Lung (tissue), 12 donors: ENCODE measurements around the gene SH3PXD2A. TPM values are rescaled to one million over a fixed set of nuclear protein-coding genes. Genes with fewer than 3 reads are reported as not detected.

Experiments used
- ATAC-seq: fragments of 200-7000 bp; cut with Tn5 transposase; one replicate; pipeline ENCODE4 v1.9.1; 2020; ENCODE audit warnings: moderate number of reproducible peaks; ENCODE audit not compliant: insufficient read depth, low FRiP score
- DNase-seq, 3 donors: peaks; one replicate each; pipeline ENCODE4 v3.0.0-alpha.2; 2013 to 2017
- H3K27ac ChIP-seq, 2 donors: one replicate each; pipeline ENCODE4 v1.5.1; 2013; ENCODE audit warnings: mild to moderate bottlenecking in 2 of 2, moderate library complexity in 2 of 2, control low read depth in 1 of 2, inconsistent platforms in 1 of 2, low read depth in 1 of 2, low read length in 1 of 2
- H3K27me3 ChIP-seq, 3 donors: one replicate each; pipeline ENCODE4 v1.5.1; 2013; ENCODE audit warnings: low read length in 2 of 3; ENCODE audit not compliant: control insufficient read depth in 3 of 3, insufficient read depth in 3 of 3
- H3K36me3 ChIP-seq, 4 donors: one replicate each; pipeline ENCODE4 v1.5.1; 2013; ENCODE audit warnings: low read length in 4 of 4, mild to moderate bottlenecking in 1 of 4, moderate library complexity in 1 of 4; ENCODE audit not compliant: control insufficient read depth in 4 of 4, insufficient read depth in 4 of 4
- H3K4me1 ChIP-seq, 5 donors: one replicate each; pipeline ENCODE4 v1.5.1; 2013; ENCODE audit warnings: low read length in 5 of 5, mild to moderate bottlenecking in 2 of 5, moderate library complexity in 1 of 5; ENCODE audit not compliant: control insufficient read depth in 5 of 5, insufficient read depth in 5 of 5
- H3K4me3 ChIP-seq: one replicate; pipeline ENCODE4 v1.5.1; 2013; ENCODE audit warnings: mild to moderate bottlenecking, control low read depth, moderate library complexity
- H3K9ac ChIP-seq, 2 donors: one replicate each; pipeline ENCODE4 v1.5.1; 2013; ENCODE audit warnings: low read length in 2 of 2, control low read depth in 1 of 2; ENCODE audit not compliant: insufficient read depth in 1 of 2
- H3K9me3 ChIP-seq, 4 donors: one replicate each; pipeline ENCODE4 v1.5.1; 2013; ENCODE audit warnings: low read length in 3 of 4, mild to moderate bottlenecking in 1 of 4, moderate library complexity in 1 of 4; ENCODE audit not compliant: control insufficient read depth in 4 of 4, insufficient read depth in 3 of 4
- CTCF ChIP-seq: IDR thresholded peaks from 2 replicates; pipeline ENCODE4 v1.5.1; 2012; ENCODE audit warnings: mild to moderate bottlenecking; ENCODE audit errors: control extremely low read depth, extremely low read depth
- WGBS, 2 donors: extraction: QIAGEN DNeasy Blood & Tissue Kit; methylation state at CpG; one replicate each; pipeline ENCODE4 v1.1.7; 2013; 5-methylcytosine and 5-hydroxymethylcytosine counted together
- polyA plus RNA-seq, 2 donors: library from polyadenylated mRNA; stranded (reverse); fragments of 200-250 nt; gene quantifications; one replicate each; pipeline ENCODE4 v1.2.1, GENCODE V29; 2013
- total RNA-seq, 2 donors: library from RNA; depleted of rRNA in 1 of 2; stranded (reverse); fragments of >200 nt in 1 of 2; gene quantifications; one replicate each; pipeline ENCODE4 v1.2.1, GENCODE V29; 2014 to 2021
- donor health status: control.
- donor health status: control.
- donor health status: Bipolar disorder and iron deficiency.
- donor health status: healthy.
- donor health status: DM: yes; HTN: yes; CAD: no.

Gene SH3PXD2A
- total and polyA plus RNA-seq, 4 donors = 9.9 to 53.2 (median 29.2) TPM

GRCh38 chr10:103581499-103581898 lies 273.9 kb downstream of the SH3PXD2A start:
- ATAC-seq (no peak), DNase-seq (no peak)
- H3K27ac ChIP-seq = no peak overlapping the region
- no peak overlapping the region for H3K4me3 ChIP-seq
- peaks cover 0 to 8% (median 3%) of the 10 kb centered on the region in 3 donors for H3K27me3 ChIP-seq
- peaks cover 0 to 12% (median 4%) of the 10 kb centered on the region in 5 donors for H3K4me1 ChIP-seq
- H3K9me3 ChIP-seq = peaks cover 0 to 3% (median 0%) of the 10 kb centered on the region in 4 donors
- H3K9ac ChIP-seq = no peak overlapping the region
- no peaks in the 10 kb centered on the region for H3K36me3 ChIP-seq
- TF ChIP-seq CTCF = no peak

GRCh38 chr10:103580430-103580829 lies 274.9 kb downstream of the SH3PXD2A start:
- Histone ChIP-seq H3K4me1 (peaks cover 0 to 12% (median 4%) of the 10 kb centered on the region in 5 donors), H3K27me3 (peaks cover 0 to 8% (median 3%) of the 10 kb centered on the region in 3 donors), H3K9me3 (peaks cover 0 to 3% (median 0%) of the 10 kb centered on the region in 4 donors), H3K9ac (no peak overlapping the region), H3K27ac (no peak overlapping the region), H3K36me3 (no peaks in the 10 kb centered on the region), H3K4me3 (no peak overlapping the region)
- no peak for TF ChIP-seq CTCF
- DNase-seq (peak in 1 of 3 donors; percentile 41), ATAC-seq (no peak)
- WGBS, 2 donors = 69 to 86% methylated on average over 7 of the region's 7 CpGs

- no peak overlapping the region for H3K9ac ChIP-seq
- DNase-seq = no peak
- H3K4me1 ChIP-seq = peaks cover 0 to 12% (median 4%) of the 10 kb centered on the region in 5 donors
- no peak for ATAC-seq
- peaks cover 0 to 5% (median 3%) of the 10 kb centered on the region in 3 donors for H3K27me3 ChIP-seq
- H3K27ac ChIP-seq = no peak overlapping the region
- no peak for TF ChIP-seq CTCF
- H3K4me3 ChIP-seq = no peak overlapping the region
- H3K9me3 ChIP-seq = peaks cover 0 to 2% (median 0%) of the 10 kb centered on the region in 4 donors
- no peaks in the 10 kb centered on the region for H3K36me3 ChIP-seq
- WGBS, 2 donors = 80 to 86% methylated on average over 7 of the region's 7 CpGs
Observed at GRCh38 chr10:103580011-103580410, 275.4 kb downstream of the SH3PXD2A start.
